Measurements from ENCODE around the gene OSBPL6.

DNA sequence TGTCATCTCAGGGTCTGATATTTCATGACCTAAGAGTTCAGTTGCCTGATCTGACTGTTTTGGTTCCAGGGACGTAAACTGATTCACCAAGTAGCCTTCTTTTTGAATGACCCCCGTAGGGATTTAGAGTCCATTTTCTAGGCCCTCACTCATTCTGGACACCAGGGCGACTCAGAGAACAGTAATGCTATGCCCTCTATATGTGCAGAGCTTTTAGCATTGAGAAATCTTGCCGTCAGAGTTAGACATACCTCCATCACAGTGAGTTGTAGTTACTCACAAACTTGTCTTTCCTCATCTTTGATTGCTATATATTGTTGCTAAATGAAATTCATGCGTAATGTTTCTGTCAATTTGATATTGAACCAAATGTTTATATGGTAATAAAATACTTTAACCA is 92.3 kb downstream of the OSBPL6 start:
- TF ChIP-seq, protein P1, sequence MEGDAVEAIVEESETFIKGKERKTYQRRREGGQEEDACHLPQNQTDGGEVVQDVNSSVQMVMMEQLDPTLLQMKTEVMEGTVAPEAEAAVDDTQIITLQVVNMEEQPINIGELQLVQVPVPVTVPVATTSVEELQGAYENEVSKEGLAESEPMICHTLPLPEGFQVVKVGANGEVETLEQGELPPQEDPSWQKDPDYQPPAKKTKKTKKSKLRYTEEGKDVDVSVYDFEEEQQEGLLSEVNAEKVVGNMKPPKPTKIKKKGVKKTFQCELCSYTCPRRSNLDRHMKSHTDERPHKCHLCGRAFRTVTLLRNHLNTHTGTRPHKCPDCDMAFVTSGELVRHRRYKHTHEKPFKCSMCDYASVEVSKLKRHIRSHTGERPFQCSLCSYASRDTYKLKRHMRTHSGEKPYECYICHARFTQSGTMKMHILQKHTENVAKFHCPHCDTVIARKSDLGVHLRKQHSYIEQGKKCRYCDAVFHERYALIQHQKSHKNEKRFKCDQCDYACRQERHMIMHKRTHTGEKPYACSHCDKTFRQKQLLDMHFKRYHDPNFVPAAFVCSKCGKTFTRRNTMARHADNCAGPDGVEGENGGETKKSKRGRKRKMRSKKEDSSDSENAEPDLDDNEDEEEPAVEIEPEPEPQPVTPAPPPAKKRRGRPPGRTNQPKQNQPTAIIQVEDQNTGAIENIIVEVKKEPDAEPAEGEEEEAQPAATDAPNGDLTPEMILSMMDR (IDR thresholded peaks at IDR 0.05), result no peak
- no peak for TF ChIP-seq ZFX (IDR thresholded peaks at IDR 0.05; ENCODE audit: borderline replicate concordance)

Measured in 22Rv1 (cell line).